Gastroesophageal sphincter (tissue), 4 donors: ENCODE results near the gene RPGRIP1. TPM values are rescaled to one million over a fixed set of nuclear protein-coding genes. Genes with fewer than 3 reads are reported as not detected.

Experiments used
- ATAC-seq: fragments of 150-250 bp; one replicate; pipeline ENCODE4 v1.9.1; 2016; ENCODE audit warnings: mild to moderate bottlenecking, moderate library complexity
- H3K27ac ChIP-seq, 4 donors: fragments of 200-600 bp; sonication (generic) in 3 of 4; 1 replicate in 3 of 4; 2 replicates in 1 of 4; pipeline ENCODE4 v1.5.1; 2016 to 2019
- H3K27me3 ChIP-seq: fragments of 200-600 bp; sonication (generic); one replicate; pipeline ENCODE4 v1.5.1; 2019
- H3K36me3 ChIP-seq, 2 donors: fragments of 200-600 bp; sonication (generic); one replicate each; pipeline ENCODE4 v1.5.1; 2019; ENCODE audit warnings: control low read depth in 1 of 2
- H3K4me1 ChIP-seq, 3 donors: fragments of 200-600 bp; sonication (generic); 1 replicate in 2 of 3; 2 replicates in 1 of 3; pipeline ENCODE4 v1.5.1; 2016 to 2019; ENCODE audit warnings: control low read depth in 2 of 3
- H3K4me3 ChIP-seq, 2 donors: fragments of 200-600 bp; sonication (generic); one replicate each; pipeline ENCODE4 v1.5.1; 2019; ENCODE audit warnings: mild to moderate bottlenecking in 1 of 2, moderate library complexity in 1 of 2
- H3K9me3 ChIP-seq, 3 donors: fragments of 200-600 bp; sonication (generic); one replicate each; pipeline ENCODE4 v1.5.1; 2017 to 2019; ENCODE audit warnings: control low read depth in 2 of 3
- CTCF ChIP-seq, 4 experiments: fragments of 200-600 bp in 2 of 4; fragments of 450-650 bp in 2 of 4; sonication (generic) in 1 of 4; IDR thresholded peaks; one replicate each; pipeline ENCODE4 v1.5.1; 2017 to 2019; ENCODE audit warnings: antibody characterized with exemption in 4 of 4, mild to moderate bottlenecking in 2 of 4, moderate library complexity in 2 of 4
- EP300 ChIP-seq: sonication (generic); formaldehyde crosslinking; IDR thresholded peaks from one replicate; pipeline ENCODE4 v1.6.1; 2017; ENCODE audit warnings: antibody characterized with exemption, mild to moderate bottlenecking
- POLR2A ChIP-seq, 2 donors: fragments of 450-650 bp; IDR thresholded peaks; one replicate each; pipeline ENCODE4 v1.6.1; 2017; ENCODE audit warnings: antibody characterized with exemption in 2 of 2, mild to moderate bottlenecking in 2 of 2, moderate library complexity in 1 of 2
- POLR2AphosphoS5 ChIP-seq: sonication (generic); formaldehyde crosslinking; IDR thresholded peaks from one replicate; pipeline ENCODE4 v1.6.1; 2017; ENCODE audit warnings: antibody characterized with exemption
- WGBS, 2 donors: methylation state at CpG; one replicate each; pipeline ENCODE4 v1.1.5; 2018; ENCODE audit warnings: low coverage in 1 of 2; 5-methylcytosine and 5-hydroxymethylcytosine counted together
- total RNA-seq, 4 donors: library from RNA; depleted of rRNA; stranded (reverse); fragments of >200 nt; gene quantifications; one replicate each; pipeline ENCODE4 v1.1.0, GENCODE V29; 2016

Gene RPGRIP1
- total RNA-seq, 4 donors from 2014 or later = 0.13 to 0.62 (median 0.23) TPM; not detected in 1

GRCh38 chr14:21258005-21258888, 21.6 kb upstream of the RPGRIP1 start:
- Histone ChIP-seq H3K36me3 (peaks cover 0 to 64% of the 10 kb centered on the region in 2 donors), H3K4me3 (no peak overlapping the region), H3K27ac (no peak overlapping the region), H3K9me3 (no peaks in the 10 kb centered on the region), H3K4me1 (peaks cover 21 to 94% (median 36%) of the 10 kb centered on the region in 3 donors), H3K27me3 (no peaks in the 10 kb centered on the region)
- TF ChIP-seq CTCF (IDR thresholded peaks at IDR 0.05) (no peak), POLR2A (IDR thresholded peaks at IDR 0.05) (no peak), POLR2AphosphoS5 (no peak), EP300 (no peak)
- WGBS, 2 donors = 84 to 86% methylated on average over 5 to 10 of the region's 10 CpGs
- no peak for ATAC-seq

GRCh38 chr14:21258889-21259787, 20.7 kb upstream of the RPGRIP1 start:
- no peak for ATAC-seq
- TF ChIP-seq CTCF (IDR thresholded peaks at IDR 0.05) (no peak), EP300 (no peak), POLR2AphosphoS5 (no peak), POLR2A (IDR thresholded peaks at IDR 0.05) (no peak)
- 58 to 73% methylated on average over 3 to 5 of the region's 5 CpGs for WGBS, 2 donors
- H3K27ac ChIP-seq = no peak overlapping the region
- peaks cover 30 to 95% (median 44%) of the 10 kb centered on the region in 3 donors for H3K4me1 ChIP-seq
- H3K4me3 ChIP-seq = no peak overlapping the region
- H3K36me3 ChIP-seq = peaks cover 0 to 72% of the 10 kb centered on the region in 2 donors
- no peaks in the 10 kb centered on the region for H3K9me3 ChIP-seq
- H3K27me3 ChIP-seq = no peaks in the 10 kb centered on the region

GRCh38 chr14:21261824-21262223, 18.1 kb upstream of the RPGRIP1 start:
- Histone ChIP-seq H3K27ac (peak overlapping the region in 1 of 4 donors; percentile 11), H3K4me1 (peaks cover 38 to 95% (median 56%) of the 10 kb centered on the region in 3 donors)
- no peak for ATAC-seq

GRCh38 chr14:21262410-21262809, 17.5 kb upstream of the RPGRIP1 start:
- H3K9me3 ChIP-seq = no peaks in the 10 kb centered on the region
- peaks cover 0 to 74% of the 10 kb centered on the region in 2 donors for H3K36me3 ChIP-seq
- TF ChIP-seq POLR2A (IDR thresholded peaks at IDR 0.05) = no peak
- no peak for TF ChIP-seq POLR2AphosphoS5
- TF ChIP-seq CTCF (IDR thresholded peaks at IDR 0.05) = no peak
- no peak for TF ChIP-seq EP300
- H3K4me1 ChIP-seq = peaks cover 38 to 95% (median 56%) of the 10 kb centered on the region in 3 donors
- H3K4me3 ChIP-seq = no peak overlapping the region
- WGBS, 2 donors = 20 to 42% methylated on average over 1 to 2 of the region's 3 CpGs
- ATAC-seq = no peak
- peak overlapping the region in 2 of 4 donors; percentile 11 to 12 for H3K27ac ChIP-seq
- H3K27me3 ChIP-seq = no peaks in the 10 kb centered on the region

More at GRCh38 chr14:21261824-21262223, 18.1 kb upstream of the RPGRIP1 start:
- Histone ChIP-seq H3K36me3 (peaks cover 0 to 79% of the 10 kb centered on the region in 2 donors), H3K9me3 (no peaks in the 10 kb centered on the region), H3K27me3 (no peaks in the 10 kb centered on the region), H3K4me3 (no peak overlapping the region)
- no peak for TF ChIP-seq POLR2AphosphoS5
- TF ChIP-seq EP300 = no peak
- TF ChIP-seq POLR2A (IDR thresholded peaks at IDR 0.05) = no peak
- TF ChIP-seq CTCF (IDR thresholded peaks at IDR 0.05) = no peak
- WGBS, 2 donors = 33 to 53% methylated on average over 1 of the region's 1 CpG
